WTC11 (cell line): ENCODE results near the gene PFN1. TPM values are rescaled to one million over a fixed set of nuclear protein-coding genes. Genes with fewer than 3 reads are reported as not detected.

Source experiments
- ATAC-seq: fragments of 200-7000 bp; cut with Tn5 transposase; 2 replicates; pipeline ENCODE4 v1.10.0; 2021; ENCODE audit warnings: mild to moderate bottlenecking, moderate library complexity
- CTCF ChIA-PET: fragments of 300-600 bp; sonication (Branson Sonifier 250); formaldehyde crosslinking; loops from one replicate; lab custom pipeline; 2021; ENCODE audit warnings: antibody characterized with exemption; lab: Charles Lee
- POLR2A ChIA-PET: fragments of 350-600 bp; sonication (Branson Sonifier 250); formaldehyde crosslinking; loops from one replicate; lab custom pipeline; 2021; ENCODE audit warnings: antibody characterized with exemption; lab: Charles Lee
- DNase-seq: peaks from one replicate; pipeline ENCODE4 v3.0.0; 2021; ENCODE audit warnings: low spot score
- H3K27ac Mint-ChIP-seq: 2 replicates; pipeline ENCODE4 v1.8.0; 2021; ENCODE audit warnings: mixed read lengths
- H3K27me3 Mint-ChIP-seq: 2 replicates; pipeline ENCODE4 v1.8.0; 2021; ENCODE audit warnings: low read depth, mild to moderate bottlenecking, moderate library complexity, mixed read lengths
- H3K36me3 Mint-ChIP-seq: 2 replicates; pipeline ENCODE4 v1.8.0; 2021; ENCODE audit warnings: mixed read lengths
- H3K4me1 Mint-ChIP-seq: 2 replicates; pipeline ENCODE4 v1.8.0; 2022; ENCODE audit warnings: mixed read lengths
- H3K4me3 Mint-ChIP-seq: 2 replicates; pipeline ENCODE4 v1.8.0; 2021; ENCODE audit warnings: mild to moderate bottlenecking, moderate library complexity, mixed read lengths
- H3K9me3 Mint-ChIP-seq: 2 replicates; pipeline ENCODE4 v1.8.0; 2021; ENCODE audit warnings: mixed read lengths
- CDX4 ChIP-seq: fragments of 250-450 bp; sonication (Bioruptor Pico); IDR thresholded peaks from 2 replicates; pipeline ENCODE4 v1.9.0; 2021; ENCODE audit warnings: moderate library complexity, mild to moderate bottlenecking, inconsistent platforms, borderline replicate concordance
- CREB1 ChIP-seq: sonication (generic); formaldehyde crosslinking; IDR thresholded peaks from 2 replicates; pipeline ENCODE4 v1.8.0; 2023; ENCODE audit warnings: mild to moderate bottlenecking, missing genetic modification reagents
- CTCF ChIP-seq: fragments of 200-600 bp; IDR thresholded peaks from 2 replicates; pipeline ENCODE4 v1.8.0; 2022; ENCODE audit warnings: antibody characterized with exemption
- ELF4 ChIP-seq: sonication (generic); formaldehyde crosslinking; IDR thresholded peaks from 2 replicates; pipeline ENCODE4 v1.8.1; 2022; ENCODE audit warnings: low read depth, mild to moderate bottlenecking, moderate library complexity, missing genetic modification reagents
- FOXK1 ChIP-seq: sonication (generic); formaldehyde crosslinking; IDR thresholded peaks from 2 replicates; pipeline ENCODE4 v1.8.0; 2022; ENCODE audit warnings: mild to moderate bottlenecking, moderate library complexity, missing genetic modification reagents
- FOXP1 ChIP-seq: sonication (generic); formaldehyde crosslinking; IDR thresholded peaks from 2 replicates; pipeline ENCODE4 v1.8.0; 2022; ENCODE audit warnings: missing genetic modification reagents, mild to moderate bottlenecking, moderate library complexity, borderline replicate concordance
- HMGA2 ChIP-seq: fragments of 250-450 bp; sonication (Bioruptor Pico); IDR thresholded peaks from 2 replicates; pipeline ENCODE4 v1.4.0; 2021; ENCODE audit warnings: mild to moderate bottlenecking, moderate library complexity
- IRF2 ChIP-seq: sonication (generic); formaldehyde crosslinking; IDR thresholded peaks from 2 replicates; pipeline ENCODE4 v1.8.0; 2022; ENCODE audit warnings: low read depth, missing genetic modification reagents, borderline replicate concordance
- MYBL2 ChIP-seq: sonication (generic); formaldehyde crosslinking; IDR thresholded peaks from 2 replicates; pipeline ENCODE4 v1.8.1; 2023; ENCODE audit warnings: mild to moderate bottlenecking, moderate library complexity, missing genetic modification reagents
- NR1H2 ChIP-seq: sonication (generic); formaldehyde crosslinking; IDR thresholded peaks from 2 replicates; pipeline ENCODE4 v1.9.0; 2021; ENCODE audit warnings: mild to moderate bottlenecking, moderate library complexity, missing genetic modification reagents
- SMAD3 ChIP-seq: sonication (generic); formaldehyde crosslinking; IDR thresholded peaks from 2 replicates; pipeline ENCODE4 v1.8.0; 2022; ENCODE audit warnings: missing genetic modification reagents, mild to moderate bottlenecking, borderline replicate concordance
- SMAD4 ChIP-seq: sonication (generic); formaldehyde crosslinking; IDR thresholded peaks from 2 replicates; pipeline ENCODE4 v1.8.0; 2022; ENCODE audit warnings: mild to moderate bottlenecking, missing genetic modification reagents
- TEAD4 ChIP-seq: sonication (generic); formaldehyde crosslinking; IDR thresholded peaks from 2 replicates; pipeline ENCODE4 v1.8.0; 2022; ENCODE audit warnings: mild to moderate bottlenecking, missing genetic modification reagents
- ZNF423 ChIP-seq: fragments of 250-450 bp; sonication (Bioruptor Pico); IDR thresholded peaks from 2 replicates; pipeline ENCODE4 v2.1.2; 2022; ENCODE audit warnings: mild to moderate bottlenecking, moderate library complexity
- ZNF425 ChIP-seq: fragments of 250-450 bp; sonication (Bioruptor Pico); conservative IDR thresholded peaks from 2 replicates; pipeline ENCODE4 v1.9.0; 2021; ENCODE audit warnings: mild to moderate bottlenecking
- ZNF671 ChIP-seq: fragments of 250-450 bp; sonication (Bioruptor Pico); IDR thresholded peaks from 2 replicates; pipeline ENCODE4 v1.8.0; 2021; ENCODE audit warnings: mild to moderate bottlenecking
- total RNA-seq: library from RNA; stranded (reverse); gene quantifications from 3 replicates; pipeline ENCODE4 v1.2.3, GENCODE V29; 2021
- TF ChIP-seq, protein P1 (sequence below): sonication (generic); formaldehyde crosslinking; IDR thresholded peaks from 2 replicates; pipeline ENCODE4 v1.8.1; 2022; ENCODE audit warnings: missing genetic modification reagents, borderline replicate concordance
- TF ChIP-seq, protein P2 (sequence below): fragments of 250-450 bp; sonication (Bioruptor Pico); IDR thresholded peaks from 2 replicates; pipeline ENCODE4 v1.9.0; 2021; ENCODE audit warnings: mild to moderate bottlenecking, borderline replicate concordance
- TF ChIP-seq, protein P3 (sequence below): sonication (generic); formaldehyde crosslinking; IDR thresholded peaks from 2 replicates; pipeline ENCODE4 v1.8.1; 2022; ENCODE audit warnings: low read depth, missing genetic modification reagents, borderline replicate concordance
- TF ChIP-seq, protein P4 (sequence below): fragments of 250-450 bp; sonication (Bioruptor Pico); IDR thresholded peaks from 2 replicates; pipeline ENCODE4 v2.1.2; 2022; ENCODE audit warnings: mild to moderate bottlenecking, moderate library complexity

PFN1 gene
- total RNA-seq, 1 experiment from 2014 or later, result 1,289 TPM

DNA sequence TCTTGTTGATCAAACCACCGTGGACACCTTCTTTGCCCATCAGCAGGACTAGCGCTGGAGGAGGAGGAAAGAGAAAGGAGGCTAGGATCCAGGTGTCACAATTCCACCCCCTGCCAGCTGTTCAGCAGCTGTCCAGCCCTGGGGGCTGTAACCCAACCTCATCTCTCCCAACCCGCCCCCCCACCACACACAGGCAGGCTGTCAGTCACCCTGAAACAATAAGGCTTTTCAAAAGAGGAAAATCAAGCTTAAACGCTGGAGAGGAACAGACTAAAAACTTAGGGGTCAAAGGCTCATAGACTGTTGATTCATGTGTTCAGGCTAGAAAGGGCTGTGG, 2.4 kb downstream of the PFN1 start (continued):
- TF ChIP-seq CDX4 (no peak), ZNF425 (CRISPR knock-in tag) (no peak), CREB1 (CRISPR knock-in tag) (no peak), MYBL2 (no peak), TEAD4 (CRISPR knock-in tag) (no peak), HMGA2 (CRISPR knock-in tag) (no peak), ELF4 (no peak)
- TF ChIP-seq, protein P1, sequence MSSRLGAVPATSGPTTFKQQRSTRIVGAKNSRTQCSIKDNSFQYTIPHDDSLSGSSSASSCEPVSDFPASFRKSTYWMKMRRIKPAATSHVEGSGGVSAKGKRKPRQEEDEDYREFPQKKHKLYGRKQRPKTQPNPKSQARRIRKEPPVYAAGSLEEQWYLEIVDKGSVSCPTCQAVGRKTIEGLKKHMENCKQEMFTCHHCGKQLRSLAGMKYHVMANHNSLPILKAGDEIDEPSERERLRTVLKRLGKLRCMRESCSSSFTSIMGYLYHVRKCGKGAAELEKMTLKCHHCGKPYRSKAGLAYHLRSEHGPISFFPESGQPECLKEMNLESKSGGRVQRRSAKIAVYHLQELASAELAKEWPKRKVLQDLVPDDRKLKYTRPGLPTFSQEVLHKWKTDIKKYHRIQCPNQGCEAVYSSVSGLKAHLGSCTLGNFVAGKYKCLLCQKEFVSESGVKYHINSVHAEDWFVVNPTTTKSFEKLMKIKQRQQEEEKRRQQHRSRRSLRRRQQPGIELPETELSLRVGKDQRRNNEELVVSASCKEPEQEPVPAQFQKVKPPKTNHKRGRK, result no peak
- TF ChIP-seq, protein P2, sequence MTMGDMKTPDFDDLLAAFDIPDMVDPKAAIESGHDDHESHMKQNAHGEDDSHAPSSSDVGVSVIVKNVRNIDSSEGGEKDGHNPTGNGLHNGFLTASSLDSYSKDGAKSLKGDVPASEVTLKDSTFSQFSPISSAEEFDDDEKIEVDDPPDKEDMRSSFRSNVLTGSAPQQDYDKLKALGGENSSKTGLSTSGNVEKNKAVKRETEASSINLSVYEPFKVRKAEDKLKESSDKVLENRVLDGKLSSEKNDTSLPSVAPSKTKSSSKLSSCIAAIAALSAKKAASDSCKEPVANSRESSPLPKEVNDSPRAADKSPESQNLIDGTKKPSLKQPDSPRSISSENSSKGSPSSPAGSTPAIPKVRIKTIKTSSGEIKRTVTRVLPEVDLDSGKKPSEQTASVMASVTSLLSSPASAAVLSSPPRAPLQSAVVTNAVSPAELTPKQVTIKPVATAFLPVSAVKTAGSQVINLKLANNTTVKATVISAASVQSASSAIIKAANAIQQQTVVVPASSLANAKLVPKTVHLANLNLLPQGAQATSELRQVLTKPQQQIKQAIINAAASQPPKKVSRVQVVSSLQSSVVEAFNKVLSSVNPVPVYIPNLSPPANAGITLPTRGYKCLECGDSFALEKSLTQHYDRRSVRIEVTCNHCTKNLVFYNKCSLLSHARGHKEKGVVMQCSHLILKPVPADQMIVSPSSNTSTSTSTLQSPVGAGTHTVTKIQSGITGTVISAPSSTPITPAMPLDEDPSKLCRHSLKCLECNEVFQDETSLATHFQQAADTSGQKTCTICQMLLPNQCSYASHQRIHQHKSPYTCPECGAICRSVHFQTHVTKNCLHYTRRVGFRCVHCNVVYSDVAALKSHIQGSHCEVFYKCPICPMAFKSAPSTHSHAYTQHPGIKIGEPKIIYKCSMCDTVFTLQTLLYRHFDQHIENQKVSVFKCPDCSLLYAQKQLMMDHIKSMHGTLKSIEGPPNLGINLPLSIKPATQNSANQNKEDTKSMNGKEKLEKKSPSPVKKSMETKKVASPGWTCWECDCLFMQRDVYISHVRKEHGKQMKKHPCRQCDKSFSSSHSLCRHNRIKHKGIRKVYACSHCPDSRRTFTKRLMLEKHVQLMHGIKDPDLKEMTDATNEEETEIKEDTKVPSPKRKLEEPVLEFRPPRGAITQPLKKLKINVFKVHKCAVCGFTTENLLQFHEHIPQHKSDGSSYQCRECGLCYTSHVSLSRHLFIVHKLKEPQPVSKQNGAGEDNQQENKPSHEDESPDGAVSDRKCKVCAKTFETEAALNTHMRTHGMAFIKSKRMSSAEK (CRISPR knock-in tag), result no peak
- TF ChIP-seq, protein P3, sequence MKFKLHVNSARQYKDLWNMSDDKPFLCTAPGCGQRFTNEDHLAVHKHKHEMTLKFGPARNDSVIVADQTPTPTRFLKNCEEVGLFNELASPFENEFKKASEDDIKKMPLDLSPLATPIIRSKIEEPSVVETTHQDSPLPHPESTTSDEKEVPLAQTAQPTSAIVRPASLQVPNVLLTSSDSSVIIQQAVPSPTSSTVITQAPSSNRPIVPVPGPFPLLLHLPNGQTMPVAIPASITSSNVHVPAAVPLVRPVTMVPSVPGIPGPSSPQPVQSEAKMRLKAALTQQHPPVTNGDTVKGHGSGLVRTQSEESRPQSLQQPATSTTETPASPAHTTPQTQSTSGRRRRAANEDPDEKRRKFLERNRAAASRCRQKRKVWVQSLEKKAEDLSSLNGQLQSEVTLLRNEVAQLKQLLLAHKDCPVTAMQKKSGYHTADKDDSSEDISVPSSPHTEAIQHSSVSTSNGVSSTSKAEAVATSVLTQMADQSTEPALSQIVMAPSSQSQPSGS (CRISPR knock-in tag), result no peak
- TF ChIP-seq, protein P4, sequence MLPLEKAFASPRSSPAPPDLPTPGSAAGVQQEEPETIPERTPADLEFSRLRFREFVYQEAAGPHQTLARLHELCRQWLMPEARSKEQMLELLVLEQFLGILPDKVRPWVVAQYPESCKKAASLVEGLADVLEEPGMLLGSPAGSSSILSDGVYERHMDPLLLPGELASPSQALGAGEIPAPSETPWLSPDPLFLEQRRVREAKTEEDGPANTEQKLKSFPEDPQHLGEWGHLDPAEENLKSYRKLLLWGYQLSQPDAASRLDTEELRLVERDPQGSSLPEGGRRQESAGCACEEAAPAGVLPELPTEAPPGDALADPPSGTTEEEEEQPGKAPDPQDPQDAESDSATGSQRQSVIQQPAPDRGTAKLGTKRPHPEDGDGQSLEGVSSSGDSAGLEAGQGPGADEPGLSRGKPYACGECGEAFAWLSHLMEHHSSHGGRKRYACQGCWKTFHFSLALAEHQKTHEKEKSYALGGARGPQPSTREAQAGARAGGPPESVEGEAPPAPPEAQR, result no peak

DNA sequence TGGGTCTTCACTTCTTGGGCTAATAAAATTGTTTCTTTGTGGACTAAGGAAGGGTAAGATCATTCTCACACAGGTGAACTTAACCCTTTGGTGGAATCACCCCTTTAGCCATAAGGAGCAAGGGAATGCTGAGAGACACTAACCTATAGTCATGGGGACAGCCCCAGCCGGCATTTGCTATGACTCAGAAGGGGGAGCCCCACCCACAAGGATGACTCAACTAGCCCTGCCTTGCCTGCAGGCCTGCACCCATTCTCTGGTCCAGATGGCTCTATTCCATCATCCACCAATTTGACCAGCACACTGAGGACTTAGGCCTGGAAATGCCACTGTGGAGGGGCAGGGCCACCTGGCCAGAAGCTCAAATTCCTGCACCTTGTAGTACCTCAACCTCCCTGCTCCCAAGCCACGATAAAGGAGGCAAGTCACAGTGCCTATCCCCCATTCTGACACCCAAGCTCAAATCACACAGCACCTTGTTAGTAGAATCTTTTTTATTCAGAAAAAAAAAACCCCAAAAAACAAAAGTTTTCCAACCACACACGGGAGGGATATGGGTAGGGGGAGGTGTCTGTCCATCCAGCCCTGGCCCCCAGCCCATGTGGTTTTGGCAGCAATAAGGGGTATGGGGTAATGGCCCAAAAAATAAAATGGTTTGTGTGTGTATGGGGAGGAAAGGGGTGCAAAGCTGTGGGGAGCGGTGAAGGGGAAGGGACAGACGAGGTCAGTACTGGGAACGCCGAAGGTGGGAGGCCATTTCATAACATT, 3.0 kb downstream of the PFN1 start:
- no peaks in the 10 kb centered on the region for H3K27me3 Mint-ChIP-seq
- no peak for TF ChIP-seq FOXP1 (CRISPR knock-in tag)
- TF ChIP-seq NR1H2 (CRISPR knock-in tag), result no peak
- TF ChIP-seq SMAD4, result no peak
- TF ChIP-seq ZNF423 (CRISPR knock-in tag), result no peak
- no peak; the same call in 1 of the 2 replicates for TF ChIP-seq FOXK1 (CRISPR knock-in tag)
- TF ChIP-seq IRF2 (CRISPR knock-in tag), result no peak
- no peak for TF ChIP-seq SMAD3 (CRISPR knock-in tag)
- TF ChIP-seq CTCF, result no peak
- TF ChIP-seq, protein P1, result no peak
- TF ChIP-seq ZNF671 (CRISPR knock-in tag), result 0 out of 2 replicates have a peak, but pooled peaks have one; percentile 49

More for the DNA sequence above, 3.0 kb downstream of the PFN1 start:
- Mint-ChIP-seq H3K27ac (peak overlapping the region; percentile 90), H3K4me3 (peak overlapping the region; percentile 91), H3K4me1 (peaks cover 34% of the 10 kb centered on the region), H3K9me3 (no peaks in the 10 kb centered on the region), H3K36me3 (peaks cover 43% of the 10 kb centered on the region)
- ChIA-PET POLR2A (interaction anchor here (0.6 to 3.5 kb wide), 7 partner anchors 13 to 151 kb away, joined by 3 to 45 read pairs (median 4); partner anchors contain the start of gene SPAG7), CTCF (interaction anchor here (1.5 kb wide), 1 partner anchor 36 kb away, joined by 4 read pairs; no protein-coding TSS in a partner anchor)
- peak; percentile 5 for ATAC-seq
- no peak for DNase-seq
